ENCODE measurements around the gene R3HCC1L. TPM values are rescaled to one million over a fixed set of nuclear protein-coding genes. Genes with fewer than 3 reads are reported as not detected.
A peak's percentile ranks its signal among the peaks of the same experiment; 100 is the strongest.

The R3HCC1L gene
- total RNA-seq, 1 donor from 2014 or later, result 4.8 TPM

GRCh38 chr10:98267069-98267893, 132.8 kb downstream of the R3HCC1L start:
- DNase-seq (no peak), ATAC-seq (peak; percentile 1)
- intact Hi-C loops (cut with micrococcal nuclease), result loop anchor here (10.0 kb wide), 1 partner anchor 48 kb away; no protein-coding TSS in a partner anchor

- peak; percentile 24 for ATAC-seq
- peak; percentile 60 for DNase-seq
- intact Hi-C loops (cut with micrococcal nuclease), result loop anchor here (10.0 kb wide), 1 partner anchor 47 kb away; no protein-coding TSS in a partner anchor
These were observed 133.6 kb downstream of the R3HCC1L start, which contains the start of gene LOXL4 for GRCh38 chr10:98267894-98268693. Gene LOXL4, minus strand, starts transcription at chr10:98268194. Its CDS starts 5,175 bp downstream, at chr10:98263019.

- no peak for ATAC-seq
- intact Hi-C loops (cut with micrococcal nuclease), result loop anchor here (10.0 kb wide), 1 partner anchor 46 kb away; no protein-coding TSS in a partner anchor
- DNase-seq, result no peak
These were observed 134.4 kb downstream of the R3HCC1L start for GRCh38 chr10:98268694-98269431.

DNA sequence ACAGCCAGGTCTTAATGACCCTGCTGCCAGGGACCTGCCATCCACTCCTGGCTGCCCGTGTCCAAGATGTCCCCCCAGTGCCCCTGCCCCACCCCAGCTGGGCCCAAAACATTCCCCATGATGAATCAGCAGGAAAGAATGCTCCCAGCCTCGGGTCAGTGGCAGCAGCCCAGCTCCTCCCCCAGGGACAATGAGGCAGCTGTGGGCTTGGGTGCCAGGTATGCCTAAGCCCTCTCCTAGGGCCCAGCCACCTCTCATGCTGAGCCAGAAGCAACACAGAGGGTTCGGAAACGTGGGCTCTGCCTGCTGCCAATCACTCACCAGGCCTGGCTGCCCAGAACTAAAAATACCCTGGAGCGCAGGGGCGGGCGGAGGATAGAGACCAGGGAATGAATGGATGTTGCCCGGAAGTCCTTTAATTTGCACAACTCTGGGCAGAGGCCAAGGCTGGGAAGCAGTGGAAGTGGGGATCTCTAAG, 135.0 kb downstream of the R3HCC1L start:
- ATAC-seq, result peak; percentile 94
- intact Hi-C loops (cut with micrococcal nuclease), result loop anchor here (10.0 kb wide), 1 partner anchor 45 kb away; no protein-coding TSS in a partner anchor
- peak; percentile 89 for DNase-seq

DNA sequence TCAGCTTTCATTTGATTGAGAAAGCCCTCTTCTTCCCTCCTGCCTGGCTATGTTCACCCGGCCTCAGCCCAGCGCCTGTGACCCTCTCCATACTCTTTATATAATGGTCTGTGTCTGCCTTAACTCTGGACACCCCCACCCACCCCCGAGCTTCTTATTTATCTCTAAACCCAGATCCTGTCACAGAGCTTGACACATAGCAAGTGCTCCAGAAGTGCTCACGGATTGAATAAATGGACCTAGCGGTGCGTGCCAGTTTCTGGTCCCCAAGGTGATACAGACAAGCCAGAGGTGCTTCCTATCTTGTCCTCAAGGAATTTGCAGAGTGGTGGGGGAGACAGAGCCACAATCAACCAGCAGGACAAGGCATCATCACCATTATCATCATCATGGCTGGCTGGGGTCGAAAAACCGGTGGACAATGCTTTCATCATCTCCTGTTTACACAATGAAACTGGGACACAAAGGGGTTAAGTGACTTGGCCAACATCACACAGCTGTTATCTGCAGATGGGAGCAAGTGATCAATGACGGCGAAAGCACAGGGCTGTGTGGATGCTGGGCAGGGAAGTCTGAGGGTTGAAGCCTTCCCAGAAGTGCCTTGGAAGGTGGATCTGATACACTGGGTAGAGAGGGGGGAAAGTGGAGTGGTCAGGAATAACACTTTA, 135.8 kb downstream of the R3HCC1L start:
- ATAC-seq (no peak), DNase-seq (no peak)
- intact Hi-C loops (cut with micrococcal nuclease), result no loop called here

- intact Hi-C loops (cut with micrococcal nuclease), result no loop called here
- ATAC-seq (no peak), DNase-seq (no peak)
These were observed 136.3 kb downstream of the R3HCC1L start for GRCh38 chr10:98270786-98271185.

DNA sequence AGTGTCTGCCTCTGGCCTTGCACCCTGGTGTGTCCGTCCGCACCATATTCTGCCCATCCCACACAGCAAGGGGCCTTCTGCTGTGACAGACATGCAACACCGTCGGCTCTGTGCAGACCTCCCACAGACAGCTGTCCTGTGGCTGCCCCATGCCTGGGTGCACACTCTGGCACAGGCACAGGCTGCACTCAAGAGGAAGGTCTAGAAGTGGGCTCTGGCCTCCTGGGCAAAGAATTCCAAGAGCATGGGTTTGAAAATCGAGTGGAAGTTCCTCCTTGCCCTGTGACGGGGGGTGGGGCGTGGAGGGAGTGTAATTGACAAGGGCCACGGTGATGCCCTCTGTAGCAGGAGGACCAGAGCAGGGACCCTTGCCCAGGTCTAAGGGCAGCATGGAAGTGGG, 137.8 kb downstream of the R3HCC1L start:
- no peak for DNase-seq
- no peak for ATAC-seq
- intact Hi-C loops (cut with micrococcal nuclease), result no loop called here

GRCh38 chr10:98272656-98273055, 138.2 kb downstream of the R3HCC1L start:
- no peak for DNase-seq

DNA sequence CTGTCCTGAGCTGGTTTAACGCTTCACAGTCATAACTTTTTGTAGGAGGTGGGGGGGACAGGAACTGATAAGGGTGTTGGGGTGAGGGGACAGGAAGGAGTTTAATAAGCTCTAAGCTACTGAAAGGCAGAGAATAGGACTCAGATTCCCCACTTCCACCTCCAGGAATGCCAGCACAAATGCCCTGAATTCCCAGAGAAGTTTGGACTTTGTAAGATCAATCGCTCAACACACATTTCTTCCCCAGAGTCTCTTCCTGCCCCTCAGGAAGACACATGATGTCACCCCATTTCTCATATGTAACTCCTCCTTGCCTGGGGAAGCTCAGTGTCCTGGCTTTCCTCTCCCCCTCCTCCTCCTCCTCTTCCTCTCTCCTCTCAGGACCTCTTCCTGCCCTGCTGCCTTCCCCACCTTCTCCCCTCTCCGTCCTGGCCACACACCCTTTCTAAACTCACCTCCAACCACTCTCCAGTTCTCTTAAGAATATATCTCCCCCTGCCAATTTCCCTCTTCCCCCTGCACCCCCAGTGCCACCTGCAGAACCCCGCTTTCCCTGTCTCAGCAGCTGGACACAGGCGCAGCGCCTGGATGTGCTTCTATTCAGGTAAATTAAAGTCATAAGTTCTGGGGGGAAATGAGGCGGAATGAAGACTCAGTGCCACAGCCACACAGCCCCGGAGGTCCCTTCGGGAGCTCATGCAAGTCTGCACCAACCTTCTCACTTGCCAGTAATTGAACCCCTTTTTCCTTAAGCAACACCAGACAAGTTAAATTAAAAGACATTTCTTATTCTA, 138.8 kb downstream of the R3HCC1L start:
- DNase-seq (no peak), ATAC-seq (no peak)

More at GRCh38 chr10:98272656-98273055, 138.2 kb downstream of the R3HCC1L start:
- intact Hi-C loops (cut with micrococcal nuclease), result no loop called here
- no peak for ATAC-seq

DNA sequence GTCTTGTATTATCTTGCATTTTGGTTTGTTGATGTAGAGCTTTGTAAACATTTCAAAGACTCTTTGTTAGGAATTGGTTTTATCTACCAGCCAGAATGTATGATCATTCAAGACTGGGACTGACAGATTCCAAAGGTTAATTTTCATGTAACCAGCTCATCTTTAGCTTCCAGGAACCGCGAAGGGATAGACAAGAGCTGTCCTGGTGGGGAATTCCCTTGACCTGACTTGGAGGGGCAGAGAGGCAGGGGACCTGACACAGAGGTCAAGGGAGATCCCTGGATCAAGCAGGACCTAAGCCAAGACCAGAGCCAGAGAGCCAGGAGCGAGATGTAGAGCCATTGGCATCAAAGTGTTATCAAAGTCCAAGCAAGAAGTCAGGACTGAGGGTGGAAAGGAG, 140.1 kb downstream of the R3HCC1L start:
- no peak for DNase-seq
- intact Hi-C loops (cut with micrococcal nuclease), result no loop called here
- no peak for ATAC-seq

More for the DNA sequence above, 138.8 kb downstream of the R3HCC1L start:
- intact Hi-C loops (cut with micrococcal nuclease), result no loop called here

- ATAC-seq, result no peak
- DNase-seq, result no peak
- intact Hi-C loops (cut with micrococcal nuclease), result no loop called here
These were observed 141.9 kb downstream of the R3HCC1L start for GRCh38 chr10:98276311-98276710.

- ATAC-seq (peak; percentile 32), DNase-seq (no peak)
- intact Hi-C loops (cut with micrococcal nuclease), result no loop called here
These were observed 151.0 kb downstream of the R3HCC1L start for GRCh38 chr10:98285416-98285815.

DNA sequence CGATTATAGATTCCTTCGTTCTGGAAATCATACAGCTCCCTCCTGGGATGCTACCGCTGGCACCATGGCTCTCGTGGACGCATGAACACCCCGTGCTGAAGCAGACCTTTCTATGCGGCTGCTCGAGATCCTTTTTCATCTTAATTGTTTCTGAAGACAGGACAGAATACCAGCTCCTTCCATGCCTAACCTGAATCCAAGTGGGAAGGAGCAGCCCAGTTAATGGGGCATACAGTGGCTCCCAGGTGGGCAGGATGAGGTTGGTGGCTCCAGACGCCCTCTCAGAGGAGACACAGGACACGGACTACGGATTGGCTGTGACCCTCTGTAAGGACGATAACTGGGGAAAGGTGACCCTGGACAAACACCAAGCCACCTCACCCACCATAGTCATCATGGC, 152.0 kb downstream of the R3HCC1L start:
- no peak for DNase-seq
- no peak for ATAC-seq
- intact Hi-C loops (cut with micrococcal nuclease), result no loop called here

DNA sequence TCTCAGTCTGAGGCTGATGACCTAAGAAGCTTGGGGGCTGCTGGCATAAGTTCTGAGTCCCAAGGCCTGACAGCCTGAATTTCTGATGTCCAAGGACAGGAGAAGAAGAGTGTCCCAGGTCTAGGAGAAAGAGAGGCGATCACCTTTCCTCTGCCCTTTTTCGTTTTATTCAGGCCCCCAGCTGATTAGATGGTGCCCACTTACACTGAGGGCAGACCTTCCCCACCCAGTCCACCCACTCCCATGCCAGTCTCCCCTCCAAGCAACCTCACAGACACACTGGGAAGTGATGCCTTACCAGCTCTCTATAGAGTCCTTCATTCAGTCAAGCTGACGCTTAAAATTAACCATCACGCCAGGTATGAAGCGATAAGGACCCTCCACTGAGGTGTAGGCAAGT, 152.9 kb downstream of the R3HCC1L start:
- ATAC-seq (no peak), DNase-seq (no peak)
- intact Hi-C loops (cut with micrococcal nuclease), result no loop called here

DNA sequence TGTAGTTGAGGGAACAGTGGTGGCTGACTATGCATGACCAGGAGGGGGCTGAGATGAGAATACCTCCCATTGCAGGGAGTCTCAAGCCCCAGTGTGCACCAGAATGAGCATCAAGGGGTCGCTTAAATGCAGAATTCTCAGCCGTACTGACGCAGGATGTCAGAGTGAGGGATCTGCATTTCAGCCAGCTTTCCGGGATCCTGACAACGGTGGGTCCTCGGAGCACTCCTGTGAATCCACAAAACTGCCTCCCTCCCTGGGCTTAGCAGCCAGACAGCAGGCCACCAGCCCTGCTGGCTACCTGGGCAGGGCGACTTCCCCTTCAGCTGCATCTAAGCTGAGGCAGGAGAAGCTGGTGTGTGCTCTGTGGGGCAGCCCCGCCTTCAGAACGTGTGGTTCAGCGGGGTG, 155.3 kb downstream of the R3HCC1L start:
- intact Hi-C loops (cut with micrococcal nuclease), result no loop called here
- DNase-seq (no peak), ATAC-seq (no peak)

- intact Hi-C loops (cut with micrococcal nuclease), result no loop called here
- no peak for DNase-seq
- peak; percentile 62 for ATAC-seq
These were observed 158.5 kb downstream of the R3HCC1L start for GRCh38 chr10:98292971-98293370.

DNA sequence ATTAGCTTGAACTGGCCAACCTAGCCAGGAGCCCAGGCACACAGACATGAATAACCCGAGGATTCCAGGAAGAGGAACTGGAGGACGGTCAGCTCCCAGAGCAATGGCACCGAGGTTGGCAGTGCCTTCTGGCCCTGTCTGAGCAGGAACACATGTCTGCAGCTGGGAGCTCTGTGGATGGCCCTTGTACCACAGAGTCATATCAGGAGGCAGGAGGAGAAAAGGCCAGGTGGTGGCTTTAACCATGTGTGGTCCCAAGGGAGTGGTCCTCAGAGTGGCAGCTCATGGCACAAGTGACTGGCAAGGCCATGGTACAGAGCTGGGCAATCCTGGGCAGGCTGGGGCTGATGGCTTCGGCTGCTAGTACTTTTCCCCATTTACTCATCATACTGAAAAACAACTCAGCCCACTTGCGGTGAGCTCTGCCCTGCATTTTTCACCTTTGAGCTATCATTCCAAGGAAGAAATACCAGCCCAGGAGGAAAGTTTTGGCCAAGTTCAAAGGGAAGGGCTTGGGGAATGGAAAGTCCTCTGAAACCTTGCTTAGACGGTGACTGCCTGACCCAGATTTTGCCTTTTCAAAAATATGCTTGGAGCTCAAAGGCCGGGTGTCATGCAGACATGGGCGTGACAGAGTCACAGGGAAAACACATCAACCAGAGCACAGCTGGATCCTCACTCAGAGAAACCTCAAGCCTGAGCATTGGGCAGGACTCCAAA, 159.3 kb downstream of the R3HCC1L start:
- ATAC-seq, result peak; percentile 78
- DNase-seq, result peak; percentile 52
- intact Hi-C loops (cut with micrococcal nuclease), result no loop called here

Data from left ventricle myocardium superior (tissue), 1 donor.